HCEC 1CT (cell line): Measurements from ENCODE around the gene DLK1.

Source experiments
- DNase-seq: peaks from one replicate; pipeline ENCODE4 v3.0.0-alpha.2; 2017

DLK1 gene

DNA sequence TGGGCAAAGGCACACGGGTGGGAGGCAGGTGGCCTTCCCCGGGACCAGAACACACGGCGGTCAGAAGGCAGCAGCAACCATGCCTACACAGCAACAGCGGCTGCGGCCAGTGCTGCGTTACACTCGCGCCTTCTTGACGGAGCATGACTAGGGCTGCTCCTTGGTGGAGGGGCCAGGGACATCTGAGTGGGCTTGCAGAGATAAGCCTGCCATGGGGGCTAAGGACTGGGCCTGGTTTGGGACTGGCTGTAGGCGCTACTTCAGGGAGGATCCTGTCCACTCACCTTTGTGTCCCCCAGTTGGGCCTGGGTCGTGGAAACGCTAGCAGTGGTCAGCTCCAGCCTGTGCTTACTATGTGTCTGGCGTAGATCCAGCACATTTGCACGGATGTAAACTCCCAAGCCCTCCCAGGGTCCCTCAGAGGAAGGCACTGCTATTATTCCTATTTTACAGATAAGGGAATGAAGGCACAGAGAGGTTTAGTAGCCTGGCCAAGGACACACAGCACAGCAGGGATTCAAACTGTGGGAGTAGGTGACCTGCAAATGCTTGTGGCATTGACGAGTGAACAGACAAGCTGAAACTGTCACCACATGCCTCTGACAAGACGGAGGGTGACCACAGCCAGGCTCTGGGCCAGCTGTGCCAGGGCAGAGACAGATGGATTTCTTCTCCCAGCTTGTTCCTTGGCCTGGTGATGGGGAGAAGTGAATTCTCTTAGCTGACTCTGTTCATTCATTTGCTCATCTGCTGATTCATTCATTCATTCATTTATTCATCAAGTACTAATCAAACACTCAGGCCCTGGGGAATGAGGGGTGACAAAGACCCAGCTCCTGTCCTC, 31.9 kb upstream of the DLK1 start:
- DNase-seq = no peak

DNA sequence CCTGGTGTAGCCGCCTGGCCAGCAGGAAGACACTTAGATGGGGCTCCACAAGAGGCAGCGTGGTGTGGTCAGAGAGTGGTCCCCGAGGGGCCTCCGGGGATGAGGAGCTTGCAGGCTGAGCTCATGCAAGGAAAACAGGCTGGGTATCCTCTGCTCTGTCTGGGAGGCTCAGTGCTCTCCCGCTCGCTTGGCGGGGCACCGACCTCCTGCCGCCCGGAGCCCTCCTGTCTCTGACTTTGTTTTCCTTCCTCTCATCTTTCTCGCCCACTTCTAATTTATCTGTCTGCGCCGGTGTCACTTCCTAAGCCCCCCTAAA, 31.3 kb upstream of the DLK1 start:
- DNase-seq = no peak

DNA sequence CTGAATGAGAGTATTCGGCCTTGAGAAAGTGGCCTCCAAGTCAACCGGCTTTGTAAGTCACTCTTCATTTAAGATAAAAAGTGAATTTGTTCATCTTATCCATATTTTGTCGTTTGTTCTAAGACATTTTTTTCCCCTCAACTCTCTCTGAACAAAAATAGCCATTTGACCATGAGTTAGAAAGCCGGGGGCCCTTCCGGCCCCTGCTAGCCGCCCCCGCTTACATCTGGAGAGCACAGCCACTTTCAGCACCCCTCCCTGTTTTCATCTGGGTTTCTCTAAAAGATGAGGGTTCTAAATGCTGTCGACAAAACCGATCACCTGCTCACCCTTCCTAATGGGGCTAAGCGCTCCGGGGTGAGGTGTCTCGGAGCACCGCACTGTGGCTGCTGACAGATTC, 30.7 kb upstream of the DLK1 start:
- DNase-seq = no peak

GRCh38 chr14:100696590-100696989, 30.1 kb upstream of the DLK1 start:
- DNase-seq = no peak

DNA sequence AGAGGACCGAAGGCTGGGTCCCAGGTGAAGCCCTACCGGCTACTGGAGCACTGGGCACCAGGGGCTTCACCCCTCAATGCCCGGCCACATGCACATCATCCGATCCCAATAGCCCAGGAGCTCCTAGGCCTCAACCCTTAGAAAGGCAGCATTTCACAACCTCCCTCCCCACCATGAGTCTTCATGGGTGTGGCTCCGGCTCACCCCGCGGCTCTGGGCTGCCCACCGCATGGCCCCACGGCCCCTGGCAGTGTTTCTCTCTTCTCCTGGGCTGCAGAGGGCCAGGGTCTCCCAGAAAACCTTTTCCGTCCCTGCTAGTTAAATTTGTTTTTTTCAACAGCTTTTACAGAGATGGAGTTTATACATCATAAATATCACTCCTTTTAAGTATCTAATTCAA, 28.6 kb upstream of the DLK1 start:
- DNase-seq = no peak

DNA sequence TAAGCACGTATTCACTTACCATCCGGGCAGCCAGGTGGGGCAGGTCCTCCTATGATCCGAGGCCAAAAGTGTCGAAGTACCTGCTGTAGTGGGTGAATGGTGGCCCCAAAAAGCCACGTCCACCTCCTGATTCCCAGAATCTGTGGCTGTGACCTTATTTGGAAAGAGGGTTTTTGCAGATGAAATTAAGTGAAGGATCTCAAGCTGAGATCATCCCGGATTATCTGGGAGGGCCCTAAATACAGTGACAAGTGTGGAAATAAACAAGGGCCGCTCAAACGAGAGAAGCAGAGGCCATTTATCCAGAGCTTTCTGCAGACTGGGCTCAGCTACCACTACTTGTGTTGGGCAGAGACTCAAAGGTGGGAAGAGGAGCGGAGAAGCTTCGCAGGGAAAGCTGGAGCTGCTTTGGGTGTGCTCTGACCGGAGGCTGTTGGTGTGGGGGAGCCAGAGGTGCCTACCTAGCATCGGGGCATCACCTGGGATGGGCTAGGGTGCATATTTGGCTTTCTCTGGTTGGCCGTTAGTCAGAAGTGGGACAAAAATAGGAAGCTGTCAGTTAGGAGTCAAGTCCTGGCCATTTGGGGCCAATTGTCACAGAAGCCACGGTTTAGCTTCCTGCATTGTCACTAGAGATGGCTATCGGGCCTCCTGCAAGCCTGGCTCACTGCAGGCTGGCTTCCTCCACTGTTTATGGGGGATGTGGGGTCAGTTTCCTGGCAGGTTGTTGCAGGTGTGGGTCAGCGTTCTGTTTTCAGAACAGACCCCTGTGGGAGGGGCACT, 27.8 kb upstream of the DLK1 start:
- DNase-seq = no peak

- no peak for DNase-seq
Observed at GRCh38 chr14:100701314-100701713, 25.4 kb upstream of the DLK1 start.

DNA sequence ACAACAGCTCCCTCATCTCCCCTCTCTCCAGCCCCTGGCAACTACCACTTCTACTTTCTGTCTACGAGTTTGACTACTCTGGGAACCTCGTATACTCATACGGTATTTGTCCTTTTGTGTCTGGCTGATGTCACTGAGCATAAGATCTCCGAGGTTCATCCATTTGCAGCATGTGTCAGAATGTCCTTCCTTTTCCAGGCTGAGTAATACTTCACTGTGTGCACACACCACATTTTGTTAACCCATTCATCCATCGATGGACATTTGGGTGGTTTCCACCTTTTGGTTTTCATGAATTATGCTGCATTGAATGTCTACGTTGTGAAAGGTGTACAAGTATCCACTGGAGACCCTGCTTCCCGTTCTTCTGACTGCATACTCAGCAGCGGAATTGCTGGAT, 24.1 kb upstream of the DLK1 start:
- DNase-seq = no peak

GRCh38 chr14:100703386-100704220, 23.1 kb upstream of the DLK1 start:
- no peak for DNase-seq

DNA sequence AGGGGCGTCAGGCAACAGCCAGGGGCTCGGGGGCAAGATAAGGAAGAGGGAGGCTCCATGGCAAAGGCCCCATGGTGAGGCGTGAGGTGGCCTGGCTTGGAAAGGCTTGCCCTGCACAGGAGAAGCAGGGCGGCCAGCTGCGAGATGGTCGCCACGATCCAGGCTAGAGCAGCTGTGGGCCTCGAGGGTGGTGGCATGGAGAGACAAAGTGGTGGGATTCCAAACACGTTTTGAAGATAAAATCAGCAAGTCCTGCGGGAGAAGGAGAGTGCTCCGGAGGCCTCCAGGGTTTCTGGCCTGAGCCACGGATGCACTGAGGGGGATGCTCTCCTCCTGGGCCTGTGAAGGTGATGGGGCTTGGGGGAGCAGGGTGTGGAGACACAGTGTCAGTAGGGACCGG, 20.5 kb upstream of the DLK1 start:
- no peak for DNase-seq

DNA sequence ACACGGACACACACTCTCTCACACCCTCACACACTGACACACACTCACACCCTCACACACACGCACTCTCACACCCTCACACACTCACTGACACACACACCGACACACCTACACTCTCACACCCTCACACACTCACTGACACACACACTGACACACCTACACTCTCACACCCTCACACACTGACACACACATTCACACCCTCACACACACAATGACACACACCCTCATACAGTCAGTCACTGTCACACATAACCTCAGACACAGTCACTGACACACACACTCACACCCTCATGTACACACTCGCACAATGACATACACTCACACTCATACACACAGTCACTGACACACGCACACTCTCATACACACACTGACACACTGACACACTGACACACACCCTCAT, 19.8 kb upstream of the DLK1 start:
- no peak for DNase-seq

DNA sequence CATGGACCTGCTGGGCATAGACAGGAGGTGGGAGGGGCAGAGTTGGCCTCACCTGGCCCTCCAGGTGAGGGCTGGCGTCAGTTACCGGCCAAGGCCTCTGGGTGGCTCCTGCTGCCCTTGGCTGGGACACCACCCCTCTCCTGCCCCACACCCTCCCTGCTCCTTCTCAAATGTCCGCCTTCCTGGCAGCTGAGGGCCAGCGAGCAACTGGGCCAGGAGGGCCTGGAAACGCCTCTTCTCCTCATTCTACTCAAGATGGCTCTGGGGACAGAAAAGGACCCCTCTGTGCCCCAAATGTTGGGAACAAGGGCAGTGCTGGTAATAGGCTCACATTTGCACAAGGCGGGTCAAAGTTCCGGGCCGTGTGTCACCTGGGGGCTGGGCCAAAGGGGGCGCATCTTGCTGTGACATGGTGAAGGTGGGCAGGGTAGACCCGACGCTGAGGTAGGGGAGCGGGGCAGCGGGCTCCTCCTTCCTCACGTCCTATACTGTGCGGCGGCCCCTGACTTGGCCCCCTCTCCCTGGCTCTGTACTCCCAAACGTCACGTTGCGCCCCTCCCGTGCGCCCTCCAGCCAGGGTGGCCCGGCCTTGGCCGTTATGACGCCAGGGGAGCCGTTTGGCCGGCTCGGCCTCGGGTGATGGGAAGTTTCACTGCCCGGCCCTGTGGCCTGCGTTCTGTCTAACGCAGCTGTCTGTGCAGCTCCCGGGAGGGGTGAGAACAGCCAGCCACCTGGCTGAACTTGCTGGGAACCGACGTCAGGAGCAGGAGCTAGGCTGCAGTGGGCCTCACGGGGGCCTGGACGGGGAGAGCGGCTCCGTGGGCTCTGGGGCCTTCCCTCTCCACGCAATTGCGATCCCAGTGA, 18.0 kb upstream of the DLK1 start:
- no peak for DNase-seq

- no peak for DNase-seq
Observed at GRCh38 chr14:100709289-100710284, 17.1 kb upstream of the DLK1 start.

GRCh38 chr14:100710391-100710790, 16.3 kb upstream of the DLK1 start:
- DNase-seq = no peak

DNA sequence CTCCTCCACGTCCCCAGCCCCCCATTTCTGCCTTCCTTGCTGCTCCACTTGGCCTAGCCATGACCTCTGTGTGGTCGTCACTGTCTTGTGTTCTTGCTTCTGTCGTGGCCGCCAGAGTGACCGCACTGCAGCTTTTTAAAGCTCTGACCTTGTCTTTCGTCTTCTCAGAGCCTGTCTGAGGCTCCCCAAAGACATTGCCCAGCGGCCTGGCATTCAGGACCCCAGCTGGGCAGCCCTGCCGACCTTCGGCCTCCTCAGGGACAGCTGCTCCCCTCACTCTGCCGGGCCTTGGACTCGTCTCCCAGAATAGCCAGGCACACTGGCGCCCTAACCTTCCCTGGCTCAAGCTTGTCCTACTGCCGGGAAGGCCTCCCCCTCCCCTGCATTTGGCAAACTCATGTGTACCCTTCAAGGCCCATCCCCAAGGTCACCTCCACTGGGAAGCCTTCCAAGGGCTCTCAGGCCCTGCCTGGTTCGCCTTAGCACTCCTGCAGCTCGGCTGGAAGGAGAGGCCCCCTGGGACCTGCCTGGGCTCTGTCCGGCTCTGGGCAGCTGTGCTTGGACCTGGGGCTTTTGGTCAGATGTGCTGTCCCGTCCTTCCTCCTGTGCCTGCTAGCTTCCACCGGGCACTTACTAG, 15.7 kb upstream of the DLK1 start:
- no peak for DNase-seq

DNA sequence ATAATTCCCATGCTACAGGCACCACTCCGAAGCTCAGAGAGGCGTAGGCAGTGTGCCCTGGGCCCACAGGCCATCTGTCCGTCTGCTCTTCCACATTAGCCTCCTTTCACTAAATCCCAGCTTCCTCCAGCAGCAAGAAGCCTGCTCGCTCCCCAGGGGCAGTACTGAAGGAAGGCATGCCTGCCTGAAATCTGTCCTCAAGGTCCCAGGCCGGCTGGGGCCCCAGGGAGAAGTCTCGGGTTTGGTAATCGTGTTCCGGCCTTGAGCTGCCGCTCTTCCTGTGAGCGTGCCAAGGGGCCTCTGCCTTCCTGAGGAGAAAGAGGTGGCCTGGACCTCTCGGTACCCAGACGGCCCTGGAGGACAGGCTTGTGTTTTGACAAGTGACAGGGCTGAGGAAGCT, 15.2 kb upstream of the DLK1 start:
- DNase-seq = no peak

DNA sequence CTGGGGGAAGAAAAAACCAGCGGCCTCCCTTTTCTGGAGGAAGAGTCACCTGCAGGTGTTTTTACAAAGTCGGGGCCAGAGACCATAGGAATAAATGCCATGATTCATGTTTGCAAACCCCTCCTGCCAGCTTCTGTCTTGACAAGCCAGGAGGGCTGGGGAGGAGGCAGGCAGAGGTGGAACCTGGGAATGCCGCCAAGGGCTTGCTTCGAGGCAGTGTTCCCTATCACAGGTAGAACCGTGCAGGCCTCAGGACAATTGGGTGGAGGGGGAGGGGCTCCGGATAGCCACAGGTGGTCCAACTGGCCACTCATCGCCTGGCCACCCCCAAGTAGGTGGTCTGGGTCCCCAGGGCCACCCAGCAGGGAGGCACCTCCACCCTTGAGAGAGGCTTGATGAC, 14.2 kb upstream of the DLK1 start:
- DNase-seq = no peak

DNA sequence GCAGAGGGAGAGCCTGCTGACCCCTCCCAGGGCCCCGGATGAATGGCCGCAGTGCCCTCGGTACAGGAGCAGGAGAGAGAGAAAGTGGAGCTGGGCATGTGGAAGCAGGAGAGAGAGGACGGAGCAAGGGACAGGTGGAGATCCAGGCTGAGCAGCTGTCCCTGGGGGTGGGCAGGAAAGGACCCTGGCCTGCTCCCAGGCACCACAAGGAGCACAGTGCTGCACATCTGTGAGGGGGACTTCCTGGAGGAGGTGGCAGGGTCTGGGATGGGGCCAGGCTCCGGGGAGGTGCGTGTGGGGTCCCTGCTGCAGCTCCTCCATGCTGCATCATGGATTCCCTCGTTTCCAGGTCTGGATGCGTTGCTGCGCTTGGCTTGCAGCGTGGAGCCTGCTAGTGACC, 13.0 kb upstream of the DLK1 start:
- DNase-seq = no peak

DNA sequence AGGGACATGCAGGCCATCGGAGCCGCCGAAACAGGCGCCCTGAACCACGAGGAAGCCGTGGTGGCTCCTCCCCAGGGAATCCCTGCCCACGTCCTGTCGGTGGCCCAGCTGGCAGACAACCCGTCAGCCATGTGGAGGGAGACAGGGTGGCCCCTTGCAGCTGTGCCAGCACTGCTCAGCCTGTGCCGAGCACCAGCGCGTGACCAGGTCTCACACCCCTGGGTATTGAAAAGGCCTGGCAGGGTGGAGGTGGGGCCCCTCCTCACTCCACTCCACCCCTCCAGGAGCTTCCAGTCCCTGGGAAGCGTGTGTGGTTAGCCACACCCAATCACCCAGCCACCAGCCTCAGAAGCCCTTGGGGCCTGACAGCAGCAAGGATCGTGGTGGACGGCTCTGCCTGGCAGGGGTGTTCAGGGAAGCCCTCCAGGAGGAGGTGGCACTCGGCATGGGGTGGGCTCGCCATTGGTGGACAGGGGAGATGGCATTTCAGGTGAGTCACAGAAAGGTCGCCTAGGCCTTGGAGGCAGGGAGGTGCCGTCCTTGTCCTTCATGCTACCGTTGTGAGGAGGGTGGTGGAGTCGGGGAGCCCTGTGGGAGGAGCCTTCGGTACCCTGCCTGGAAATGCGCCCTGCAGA, 12.3 kb upstream of the DLK1 start:
- DNase-seq = no peak

- no peak for DNase-seq
Observed at GRCh38 chr14:100715332-100715731, 11.4 kb upstream of the DLK1 start.
